Activated effector memory CD4-positive, alpha-beta T cell treated with Interleukin-2 at 50 U/mL for 16 hours (primary cell): Measurements from ENCODE around the gene TTLL9.
"Not testable (repeated sequence)": the region's sequence is repeated elsewhere in the genome, so short reads cannot be mapped to it uniquely, and the experiment has no call there.

Experiments used
- DNase-seq: peaks from one replicate; pipeline ENCODE4 v3.0.0-alpha.2; 2020

Gene TTLL9

GRCh38 chr20:31890646-31891045, 20.2 kb downstream of the TTLL9 start:
- DNase-seq: no peak

- no peak for DNase-seq
Observed at GRCh38 chr20:31894980-31895675, 24.7 kb downstream of the TTLL9 start.

DNA sequence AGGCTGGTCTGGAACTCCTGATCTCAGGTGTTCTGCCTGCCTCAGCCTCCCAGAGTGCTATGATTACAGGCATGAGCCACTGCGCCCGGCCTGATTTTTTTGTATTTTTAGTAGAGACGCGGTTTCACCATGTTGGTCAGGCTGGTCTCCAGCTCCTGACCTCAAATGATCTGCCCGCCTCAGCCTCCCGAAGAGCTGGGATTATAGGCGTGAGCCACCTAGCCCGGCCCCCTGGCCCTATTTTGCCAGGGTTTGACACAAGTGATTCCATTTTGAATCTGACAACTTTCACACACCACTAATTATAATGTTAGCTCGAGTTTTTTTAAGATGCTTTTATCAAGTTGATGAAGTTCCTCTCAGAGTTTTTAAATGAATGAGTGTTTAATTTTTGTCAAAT, 25.6 kb downstream of the TTLL9 start:
- no peak for DNase-seq

DNA sequence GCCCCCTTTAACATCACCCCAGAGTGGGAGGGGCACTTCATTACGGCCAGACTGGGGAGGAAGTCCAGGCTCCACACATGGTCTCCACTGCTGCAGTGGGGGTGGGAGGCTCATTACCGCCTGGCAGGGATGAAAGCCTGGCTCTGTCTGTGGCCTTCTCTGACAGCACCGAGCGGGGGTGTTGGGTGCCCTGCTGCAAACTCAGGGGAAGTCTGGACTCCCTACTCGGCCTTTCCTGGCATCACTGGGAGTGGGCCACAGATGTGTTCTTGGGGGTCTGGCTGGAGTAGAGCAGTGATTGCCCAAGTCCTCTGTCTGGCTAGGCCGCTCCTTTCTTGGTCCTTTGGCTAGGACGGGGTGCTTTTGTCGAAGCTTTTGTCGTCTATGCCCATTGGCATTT, 27.1 kb downstream of the TTLL9 start:
- DNase-seq: no peak

- no peak for DNase-seq
Observed at GRCh38 chr20:31901615-31902014, 31.2 kb downstream of the TTLL9 start.

DNA sequence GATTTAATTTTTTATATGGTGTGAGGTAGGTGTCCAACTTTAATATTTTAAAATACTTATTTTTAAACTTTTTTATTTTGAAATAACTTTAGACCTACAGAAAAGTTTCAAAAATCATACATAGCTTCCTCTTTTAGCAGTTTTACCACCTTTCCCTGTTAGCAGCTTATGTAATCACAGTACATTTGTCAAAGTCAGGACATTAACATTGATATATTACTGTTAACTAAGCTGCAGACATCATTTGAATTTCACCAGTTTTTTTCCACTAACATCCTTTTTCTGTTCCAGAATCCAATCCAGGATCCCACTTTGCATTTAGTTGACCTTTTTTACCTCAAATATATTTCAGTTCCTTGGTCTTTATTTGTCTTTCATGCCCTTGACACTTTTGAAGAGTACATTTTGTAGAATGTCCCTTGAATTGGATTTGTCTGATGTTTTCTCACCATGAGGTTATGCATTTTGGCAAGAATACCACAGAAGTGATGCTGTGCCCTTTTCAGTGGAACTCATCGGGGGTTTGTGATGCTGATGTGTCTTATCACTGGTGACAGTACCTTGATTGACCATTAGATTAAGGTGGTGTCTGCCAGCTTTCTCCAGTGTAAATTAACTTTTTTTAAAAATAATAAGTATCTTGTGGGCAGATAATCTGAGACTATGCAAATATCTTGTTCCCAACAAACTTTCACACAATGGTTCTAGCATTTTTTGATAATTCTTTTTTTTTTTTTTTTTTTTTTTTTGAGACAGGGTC, 33.4 kb downstream of the TTLL9 start:
- no peak for DNase-seq

- no peak for DNase-seq
Observed at GRCh38 chr20:31906001-31906400, 35.6 kb downstream of the TTLL9 start.

GRCh38 chr20:31907046-31907445, 36.6 kb downstream of the TTLL9 start:
- no peak for DNase-seq

- DNase-seq: no peak
Observed at GRCh38 chr20:31908016-31908415, 37.6 kb downstream of the TTLL9 start.

GRCh38 chr20:31908424-31908823, 38.0 kb downstream of the TTLL9 start:
- no peak for DNase-seq

DNA sequence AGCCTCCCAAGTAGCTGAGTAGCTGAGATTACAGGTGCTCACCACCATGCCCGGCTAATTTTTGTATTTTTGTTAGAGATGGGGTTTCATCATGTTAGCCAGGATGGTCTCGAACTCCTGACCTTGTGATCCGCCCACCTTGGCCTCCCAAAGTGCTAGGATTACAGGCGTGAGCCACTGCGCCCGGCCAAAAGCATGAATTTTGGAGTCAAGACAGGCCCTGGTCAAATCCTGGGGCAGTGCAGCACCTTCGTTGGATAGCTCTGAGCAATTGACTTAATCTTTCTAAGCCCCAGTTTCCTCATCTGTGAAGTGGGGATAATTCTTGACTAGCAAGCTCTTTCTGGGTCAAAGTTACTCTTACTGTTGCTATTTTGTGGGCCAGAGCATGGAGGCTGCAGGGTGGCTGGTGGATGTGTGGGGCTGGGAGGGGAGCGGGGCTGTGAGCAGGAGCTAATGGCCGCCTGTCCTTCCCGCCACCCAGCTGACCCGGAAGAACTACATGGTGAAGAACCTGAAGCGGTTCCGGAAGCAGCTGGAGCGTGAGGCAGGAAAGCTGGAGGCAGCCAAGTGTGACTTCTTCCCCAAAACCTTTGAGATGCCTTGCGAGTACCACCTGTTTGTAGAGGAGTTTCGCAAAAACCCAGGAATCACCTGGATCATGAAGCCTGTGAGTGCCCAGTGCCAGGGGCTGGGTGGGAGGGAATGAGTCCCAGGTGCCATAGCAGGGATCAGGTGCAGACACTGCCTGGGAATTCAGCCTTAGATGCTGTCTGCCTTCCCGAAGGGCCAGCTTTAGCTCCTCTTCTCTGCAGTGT, 39.0 kb downstream of the TTLL9 start:
- DNase-seq: no peak

DNA sequence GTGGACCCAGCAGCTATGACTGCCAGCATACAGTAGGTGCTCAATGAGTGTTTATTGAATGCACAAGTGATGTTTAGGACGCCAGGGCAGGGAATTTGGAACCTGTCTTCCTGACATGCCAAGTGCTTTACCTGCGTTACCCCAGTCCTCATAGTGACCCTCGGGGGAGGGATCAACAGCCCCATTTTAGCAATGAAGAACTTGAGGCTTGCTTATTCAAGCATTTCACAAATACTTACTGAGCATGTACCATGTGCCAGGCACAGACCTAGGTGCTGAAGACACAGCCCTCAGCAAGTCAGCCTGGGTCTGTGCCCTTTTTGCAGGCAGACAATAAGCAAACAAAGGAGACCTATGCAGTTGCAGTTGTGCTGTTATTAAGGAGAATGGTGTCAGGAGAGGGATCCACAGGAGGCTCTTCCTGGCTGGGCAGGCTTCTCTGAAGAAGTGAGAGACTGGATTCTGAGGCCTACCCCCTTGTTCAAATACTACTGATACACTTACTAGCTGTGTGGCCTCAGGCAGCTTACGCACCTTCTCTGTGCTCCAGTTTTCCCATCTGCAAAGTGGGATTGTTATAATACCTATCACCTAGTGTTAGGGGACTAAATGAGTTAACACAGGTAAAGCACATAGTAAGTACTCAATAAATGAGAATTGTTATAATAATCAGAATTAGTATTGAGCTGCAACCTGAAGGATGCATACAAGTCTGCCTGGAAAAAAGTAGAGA, 39.8 kb downstream of the TTLL9 start:
- no peak for DNase-seq

DNA sequence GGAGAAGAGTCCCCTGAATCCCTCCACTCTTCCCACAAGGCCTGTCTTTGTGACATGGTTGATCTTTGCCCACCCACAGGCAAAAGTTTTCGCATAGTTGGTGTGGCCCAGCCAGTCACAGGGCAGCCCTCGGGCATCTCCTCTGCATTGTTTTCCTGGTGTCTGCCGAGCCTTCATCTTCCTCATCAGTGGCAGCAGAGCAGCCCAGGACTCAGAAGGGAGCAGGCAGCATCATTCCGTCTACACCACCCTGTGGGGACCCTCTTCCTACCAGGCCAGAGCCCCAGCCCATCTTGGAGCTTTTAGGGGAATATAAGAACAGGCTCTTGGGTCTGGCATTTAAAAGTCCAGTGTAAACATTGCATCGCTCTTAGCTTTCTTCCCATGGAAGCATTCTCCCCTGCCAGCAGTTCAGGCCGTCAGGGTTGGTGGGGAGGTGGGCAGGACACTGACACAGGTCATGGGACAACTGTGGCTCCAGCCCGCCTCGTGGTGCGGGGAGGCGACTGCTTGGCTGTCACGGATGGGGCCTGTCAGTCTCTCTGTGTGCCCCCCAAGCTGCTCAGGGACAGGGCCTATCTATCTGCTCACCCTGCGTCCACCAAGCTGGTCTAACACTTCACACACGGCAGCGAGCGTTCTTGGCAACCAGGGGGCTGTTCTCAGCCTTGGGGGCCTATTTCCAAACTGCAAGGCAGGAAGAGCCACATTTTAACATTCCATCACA, 43.2 kb downstream of the TTLL9 start:
- no peak for DNase-seq

GRCh38 chr20:31914170-31914569, 43.7 kb downstream of the TTLL9 start:
- DNase-seq: no peak

GRCh38 chr20:31915491-31916280, 45.3 kb downstream of the TTLL9 start:
- no peak for DNase-seq

- DNase-seq: no peak
Observed at GRCh38 chr20:31916708-31917107, 46.3 kb downstream of the TTLL9 start.

DNA sequence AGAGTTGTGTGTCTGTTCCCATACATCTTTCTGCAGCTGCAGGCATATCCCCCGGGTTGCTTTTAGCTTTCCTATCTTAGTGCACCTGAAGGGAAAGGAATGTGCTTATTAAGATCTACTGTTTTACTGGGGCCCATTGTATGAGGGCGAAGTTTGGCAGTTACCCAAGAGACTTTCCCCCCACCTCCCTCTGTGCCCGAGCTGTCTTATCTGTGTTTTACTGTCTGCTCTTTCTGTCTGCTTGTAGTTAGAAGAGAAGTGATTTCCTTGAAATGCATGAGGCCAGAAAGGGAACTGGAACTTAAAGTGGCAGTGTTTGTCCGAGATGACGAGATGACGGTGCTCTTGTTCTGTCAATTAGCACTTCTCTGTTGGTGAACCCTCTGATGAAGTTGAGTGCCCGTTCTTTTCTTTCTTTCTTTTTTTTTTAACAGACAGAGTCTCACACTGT, 47.6 kb downstream of the TTLL9 start:
- DNase-seq: not testable (repeated sequence)

DNA sequence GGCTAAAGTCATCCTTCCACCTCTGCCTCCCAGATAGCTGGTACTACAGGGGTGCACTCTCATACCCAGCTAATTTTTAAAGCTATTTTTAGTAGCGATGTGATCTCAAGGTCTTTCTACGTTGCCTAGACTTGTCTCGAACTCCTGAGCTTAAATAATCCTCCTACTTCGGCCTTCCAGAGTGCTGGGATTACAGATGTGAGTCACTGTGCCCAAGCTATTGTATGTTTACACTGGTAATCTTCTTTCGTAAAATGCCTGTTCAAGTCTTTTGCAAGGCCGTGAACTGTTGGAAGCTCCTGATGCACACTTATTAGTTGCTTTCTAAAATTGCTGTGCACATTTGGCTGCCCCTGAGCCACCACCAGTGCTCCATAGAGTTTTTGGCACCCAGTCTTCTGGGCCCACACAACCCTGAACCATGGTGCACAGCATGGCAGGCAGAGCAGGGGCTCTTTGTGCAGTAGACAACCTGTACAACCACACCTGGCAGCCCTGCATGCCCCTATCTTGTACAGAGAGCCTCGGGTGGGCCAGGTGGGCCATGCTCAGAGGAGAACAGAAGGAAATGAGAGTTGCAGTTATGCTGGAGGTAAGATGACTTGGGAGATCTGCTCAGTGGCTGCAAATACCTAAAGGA, 48.2 kb downstream of the TTLL9 start:
- no peak for DNase-seq

DNA sequence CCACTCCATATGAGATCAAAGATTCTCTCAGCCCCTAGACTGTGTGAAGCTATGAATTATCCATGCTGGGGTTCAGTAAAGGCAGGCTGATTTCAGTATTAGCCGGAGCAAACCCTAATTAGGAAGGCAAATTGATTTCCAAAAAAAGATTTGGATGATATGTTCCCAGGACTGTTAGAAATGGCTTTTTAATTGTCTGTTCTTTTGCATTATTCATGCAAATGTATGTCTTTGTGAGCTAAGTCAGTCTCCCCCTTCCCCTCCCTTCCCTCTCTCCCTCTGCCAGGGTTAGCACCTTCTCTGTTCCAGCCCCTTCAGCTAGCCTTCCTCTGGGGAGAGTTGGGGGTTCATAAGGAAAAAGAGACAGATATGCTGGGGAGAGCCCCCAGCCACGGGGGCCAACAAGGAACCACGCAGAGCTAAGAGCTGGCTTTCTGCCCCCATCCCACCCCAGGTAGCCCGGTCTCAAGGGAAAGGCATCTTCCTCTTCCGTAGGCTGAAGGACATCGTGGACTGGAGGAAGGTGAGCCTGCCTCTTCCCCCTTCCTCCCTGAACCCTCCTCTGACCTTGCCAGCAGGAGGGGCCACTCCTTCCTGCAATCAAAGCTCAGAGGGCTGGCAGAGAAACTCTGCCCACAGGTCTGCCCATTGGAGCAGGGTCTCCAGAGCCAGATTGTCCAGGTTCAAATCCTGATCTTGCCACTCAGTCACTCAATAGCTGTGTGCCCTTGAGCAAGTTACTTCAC, 49.1 kb downstream of the TTLL9 start:
- DNase-seq: no peak

- no peak for DNase-seq
Observed at GRCh38 chr20:31920275-31920855, 49.9 kb downstream of the TTLL9 start.
